ENCODE measurements around the gene PLCD1.
"Not testable (repeated sequence)": the region's sequence is repeated elsewhere in the genome, so short reads cannot be mapped to it uniquely, and the experiment has no call there.

Gene PLCD1

DNA sequence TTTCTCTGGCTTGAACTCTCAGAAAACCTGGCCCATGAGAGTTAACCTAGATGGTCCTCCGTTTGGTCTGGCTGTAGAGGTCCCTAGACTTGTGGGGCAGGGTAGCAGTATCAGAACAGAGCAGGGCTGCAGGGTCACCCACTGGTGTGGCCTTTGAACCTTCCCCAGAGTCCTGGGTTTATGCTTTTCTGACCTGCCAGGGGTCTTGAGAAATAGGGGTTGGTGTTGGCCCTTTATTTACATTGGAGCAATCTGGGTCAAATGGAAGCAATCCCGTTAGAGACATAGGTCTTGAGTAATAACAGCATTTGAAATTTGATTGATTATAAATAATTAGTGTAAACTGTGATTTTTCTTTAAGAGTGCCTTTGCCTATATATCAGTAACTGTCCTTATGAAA is 33.4 kb upstream of the PLCD1 start:
- TF ChIP-seq CSDC2 (CRISPR knock-in tag; IDR thresholded peaks at IDR 0.05) (no peak), PPARA (CRISPR knock-in tag; IDR thresholded peaks at IDR 0.05; ENCODE audit: borderline replicate concordance) (no peak), ZNF8 (CRISPR knock-in tag; IDR thresholded peaks at IDR 0.05) (no peak), ESRRG (CRISPR knock-in tag; IDR thresholded peaks at IDR 0.05) (no peak)
- no peak for ATAC-seq

DNA sequence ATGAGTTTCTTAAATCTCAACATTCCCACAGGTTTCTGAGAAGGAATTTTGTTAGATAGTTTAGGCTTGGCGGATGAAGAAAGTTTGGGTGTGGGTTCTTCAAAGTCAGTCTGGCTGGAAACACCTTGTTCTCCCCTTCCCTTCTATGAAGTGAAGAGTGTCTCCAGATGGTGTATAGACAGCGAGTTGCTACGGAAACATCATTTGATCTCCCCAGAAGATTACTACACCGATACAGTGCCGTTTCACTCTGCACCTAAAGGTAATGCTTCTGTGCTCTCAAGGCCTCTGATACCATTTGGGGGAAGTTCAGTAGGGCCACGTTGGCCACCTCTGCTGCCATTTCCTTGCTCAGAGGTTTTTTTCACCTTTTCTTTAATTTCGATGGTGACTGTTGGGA is 30.1 kb upstream of the PLCD1 start:
- no peak for TF ChIP-seq ESRRG (CRISPR knock-in tag; IDR thresholded peaks at IDR 0.05)
- TF ChIP-seq TOX (CRISPR knock-in tag; IDR thresholded peaks at IDR 0.05; ENCODE audit: borderline replicate concordance) = no peak
- no peak for TF ChIP-seq ZNF8 (CRISPR knock-in tag; IDR thresholded peaks at IDR 0.05)
- no peak for TF ChIP-seq ZNF70 (CRISPR knock-in tag; IDR thresholded peaks at IDR 0.05)
- TF ChIP-seq PPARA (CRISPR knock-in tag; IDR thresholded peaks at IDR 0.05; ENCODE audit: borderline replicate concordance) = no peak
- no peak for TF ChIP-seq TCF4 (CRISPR knock-in tag; IDR thresholded peaks at IDR 0.05; ENCODE audit: borderline replicate concordance)
- TF ChIP-seq, protein P1, sequence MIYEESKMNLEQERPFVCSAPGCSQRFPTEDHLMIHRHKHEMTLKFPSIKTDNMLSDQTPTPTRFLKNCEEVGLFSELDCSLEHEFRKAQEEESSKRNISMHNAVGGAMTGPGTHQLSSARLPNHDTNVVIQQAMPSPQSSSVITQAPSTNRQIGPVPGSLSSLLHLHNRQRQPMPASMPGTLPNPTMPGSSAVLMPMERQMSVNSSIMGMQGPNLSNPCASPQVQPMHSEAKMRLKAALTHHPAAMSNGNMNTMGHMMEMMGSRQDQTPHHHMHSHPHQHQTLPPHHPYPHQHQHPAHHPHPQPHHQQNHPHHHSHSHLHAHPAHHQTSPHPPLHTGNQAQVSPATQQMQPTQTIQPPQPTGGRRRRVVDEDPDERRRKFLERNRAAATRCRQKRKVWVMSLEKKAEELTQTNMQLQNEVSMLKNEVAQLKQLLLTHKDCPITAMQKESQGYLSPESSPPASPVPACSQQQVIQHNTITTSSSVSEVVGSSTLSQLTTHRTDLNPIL (CRISPR knock-in tag; IDR thresholded peaks at IDR 0.05; ENCODE audit: low read depth) = no peak
- TF ChIP-seq, protein P2, sequence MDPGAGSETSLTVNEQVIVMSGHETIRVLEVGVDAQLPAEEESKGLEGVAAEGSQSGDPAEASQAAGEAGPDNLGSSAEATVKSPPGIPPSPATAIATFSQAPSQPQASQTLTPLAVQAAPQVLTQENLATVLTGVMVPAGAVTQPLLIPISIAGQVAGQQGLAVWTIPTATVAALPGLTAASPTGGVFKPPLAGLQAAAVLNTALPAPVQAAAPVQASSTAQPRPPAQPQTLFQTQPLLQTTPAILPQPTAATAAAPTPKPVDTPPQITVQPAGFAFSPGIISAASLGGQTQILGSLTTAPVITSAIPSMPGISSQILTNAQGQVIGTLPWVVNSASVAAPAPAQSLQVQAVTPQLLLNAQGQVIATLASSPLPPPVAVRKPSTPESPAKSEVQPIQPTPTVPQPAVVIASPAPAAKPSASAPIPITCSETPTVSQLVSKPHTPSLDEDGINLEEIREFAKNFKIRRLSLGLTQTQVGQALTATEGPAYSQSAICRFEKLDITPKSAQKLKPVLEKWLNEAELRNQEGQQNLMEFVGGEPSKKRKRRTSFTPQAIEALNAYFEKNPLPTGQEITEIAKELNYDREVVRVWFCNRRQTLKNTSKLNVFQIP (CRISPR knock-in tag; IDR thresholded peaks at IDR 0.05; ENCODE audit: borderline replicate concordance, low read depth) = no peak
- ATAC-seq = no peak

DNA sequence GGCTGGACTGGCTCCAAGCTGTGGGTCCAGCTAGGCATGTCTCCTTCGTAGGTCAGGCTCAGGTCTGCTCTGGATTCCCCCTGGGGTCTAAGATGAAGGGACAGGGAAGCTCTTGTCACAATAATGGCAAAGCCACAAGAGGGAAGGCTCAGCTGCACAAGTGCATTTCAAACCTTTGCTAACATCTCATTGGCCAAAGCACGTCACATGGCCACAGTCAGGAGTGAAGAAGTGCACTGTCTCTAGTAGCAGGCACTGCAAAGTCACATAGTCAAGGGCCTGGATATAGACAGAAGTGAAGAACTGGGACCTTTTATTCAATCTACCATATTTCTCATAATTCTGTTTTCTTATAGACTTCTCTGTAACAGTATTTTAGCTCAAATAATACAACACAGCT is 29.7 kb upstream of the PLCD1 start:
- no peak for ATAC-seq

DNA sequence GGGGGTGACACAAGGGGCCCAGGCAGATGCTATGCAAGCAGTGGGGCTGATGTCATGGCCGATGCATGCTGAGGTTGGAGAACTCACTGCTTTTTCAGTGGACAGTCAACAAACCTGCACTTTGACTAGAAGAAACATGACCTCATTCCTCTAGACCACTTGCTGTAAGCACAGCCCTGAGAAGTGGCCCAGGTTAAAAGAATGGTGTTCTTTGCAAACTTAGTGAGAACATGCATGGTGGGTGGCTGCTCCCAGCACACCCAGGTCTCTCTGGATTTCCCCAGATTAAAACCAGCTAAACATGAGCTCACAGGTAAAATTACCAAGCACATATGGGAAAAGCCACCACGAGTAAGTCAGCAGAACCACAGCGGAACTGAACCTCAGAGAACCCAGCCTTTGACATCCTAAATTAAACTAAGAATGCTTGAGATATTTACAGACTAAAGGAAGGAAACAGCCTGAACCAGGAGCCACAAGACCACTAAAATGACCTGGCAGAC is 25.1 kb upstream of the PLCD1 start:
- no peak for ATAC-seq
- TF ChIP-seq TOX (CRISPR knock-in tag; IDR thresholded peaks at IDR 0.05; ENCODE audit: borderline replicate concordance) (no peak), BACH2 (CRISPR knock-in tag; IDR thresholded peaks at IDR 0.05; ENCODE audit: borderline replicate concordance) (no peak), GLIS3 (CRISPR knock-in tag; IDR thresholded peaks at IDR 0.05) (no peak), ZFP30 (CRISPR knock-in tag; IDR thresholded peaks at IDR 0.05) (no peak), ZC3H10 (CRISPR knock-in tag; IDR thresholded peaks at IDR 0.05) (no peak), ISL1 (CRISPR knock-in tag; IDR thresholded peaks at IDR 0.05) (no peak), CSDC2 (CRISPR knock-in tag; IDR thresholded peaks at IDR 0.05) (no peak), PPARA (CRISPR knock-in tag; IDR thresholded peaks at IDR 0.05; ENCODE audit: borderline replicate concordance) (no peak), OSR1 (CRISPR knock-in tag; IDR thresholded peaks at IDR 0.05) (no peak), ZNF565 (CRISPR knock-in tag; conservative IDR thresholded peaks at IDR 0.05; ENCODE audit: low read depth) (no peak), ESRRG (CRISPR knock-in tag; IDR thresholded peaks at IDR 0.05) (no peak), ZNF70 (CRISPR knock-in tag; IDR thresholded peaks at IDR 0.05) (no peak), TCF4 (CRISPR knock-in tag; IDR thresholded peaks at IDR 0.05; ENCODE audit: borderline replicate concordance) (no peak), ZNF8 (CRISPR knock-in tag; IDR thresholded peaks at IDR 0.05) (no peak), ARNTL (CRISPR knock-in tag; IDR thresholded peaks at IDR 0.05; ENCODE audit: borderline replicate concordance, low read depth) (no peak)
- TF ChIP-seq, protein P3, sequence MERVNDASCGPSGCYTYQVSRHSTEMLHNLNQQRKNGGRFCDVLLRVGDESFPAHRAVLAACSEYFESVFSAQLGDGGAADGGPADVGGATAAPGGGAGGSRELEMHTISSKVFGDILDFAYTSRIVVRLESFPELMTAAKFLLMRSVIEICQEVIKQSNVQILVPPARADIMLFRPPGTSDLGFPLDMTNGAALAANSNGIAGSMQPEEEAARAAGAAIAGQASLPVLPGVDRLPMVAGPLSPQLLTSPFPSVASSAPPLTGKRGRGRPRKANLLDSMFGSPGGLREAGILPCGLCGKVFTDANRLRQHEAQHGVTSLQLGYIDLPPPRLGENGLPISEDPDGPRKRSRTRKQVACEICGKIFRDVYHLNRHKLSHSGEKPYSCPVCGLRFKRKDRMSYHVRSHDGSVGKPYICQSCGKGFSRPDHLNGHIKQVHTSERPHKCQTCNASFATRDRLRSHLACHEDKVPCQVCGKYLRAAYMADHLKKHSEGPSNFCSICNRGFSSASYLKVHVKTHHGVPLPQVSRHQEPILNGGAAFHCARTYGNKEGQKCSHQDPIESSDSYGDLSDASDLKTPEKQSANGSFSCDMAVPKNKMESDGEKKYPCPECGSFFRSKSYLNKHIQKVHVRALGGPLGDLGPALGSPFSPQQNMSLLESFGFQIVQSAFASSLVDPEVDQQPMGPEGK (CRISPR knock-in tag; IDR thresholded peaks at IDR 0.05; ENCODE audit: borderline replicate concordance) = no peak
- TF ChIP-seq, protein P1 (CRISPR knock-in tag; IDR thresholded peaks at IDR 0.05; ENCODE audit: low read depth) = no peak
- TF ChIP-seq, protein P2 (CRISPR knock-in tag; IDR thresholded peaks at IDR 0.05; ENCODE audit: borderline replicate concordance, low read depth) = no peak
- TF ChIP-seq, protein P4, sequence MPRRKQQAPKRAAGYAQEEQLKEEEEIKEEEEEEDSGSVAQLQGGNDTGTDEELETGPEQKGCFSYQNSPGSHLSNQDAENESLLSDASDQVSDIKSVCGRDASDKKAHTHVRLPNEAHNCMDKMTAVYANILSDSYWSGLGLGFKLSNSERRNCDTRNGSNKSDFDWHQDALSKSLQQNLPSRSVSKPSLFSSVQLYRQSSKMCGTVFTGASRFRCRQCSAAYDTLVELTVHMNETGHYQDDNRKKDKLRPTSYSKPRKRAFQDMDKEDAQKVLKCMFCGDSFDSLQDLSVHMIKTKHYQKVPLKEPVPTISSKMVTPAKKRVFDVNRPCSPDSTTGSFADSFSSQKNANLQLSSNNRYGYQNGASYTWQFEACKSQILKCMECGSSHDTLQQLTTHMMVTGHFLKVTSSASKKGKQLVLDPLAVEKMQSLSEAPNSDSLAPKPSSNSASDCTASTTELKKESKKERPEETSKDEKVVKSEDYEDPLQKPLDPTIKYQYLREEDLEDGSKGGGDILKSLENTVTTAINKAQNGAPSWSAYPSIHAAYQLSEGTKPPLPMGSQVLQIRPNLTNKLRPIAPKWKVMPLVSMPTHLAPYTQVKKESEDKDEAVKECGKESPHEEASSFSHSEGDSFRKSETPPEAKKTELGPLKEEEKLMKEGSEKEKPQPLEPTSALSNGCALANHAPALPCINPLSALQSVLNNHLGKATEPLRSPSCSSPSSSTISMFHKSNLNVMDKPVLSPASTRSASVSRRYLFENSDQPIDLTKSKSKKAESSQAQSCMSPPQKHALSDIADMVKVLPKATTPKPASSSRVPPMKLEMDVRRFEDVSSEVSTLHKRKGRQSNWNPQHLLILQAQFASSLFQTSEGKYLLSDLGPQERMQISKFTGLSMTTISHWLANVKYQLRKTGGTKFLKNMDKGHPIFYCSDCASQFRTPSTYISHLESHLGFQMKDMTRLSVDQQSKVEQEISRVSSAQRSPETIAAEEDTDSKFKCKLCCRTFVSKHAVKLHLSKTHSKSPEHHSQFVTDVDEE (CRISPR knock-in tag; IDR thresholded peaks at IDR 0.05) = no peak

More for the DNA sequence above, 29.7 kb upstream of the PLCD1 start:
- TF ChIP-seq TOX (CRISPR knock-in tag; IDR thresholded peaks at IDR 0.05; ENCODE audit: borderline replicate concordance) (no peak), ESRRG (CRISPR knock-in tag; IDR thresholded peaks at IDR 0.05) (no peak), ZC3H10 (CRISPR knock-in tag; IDR thresholded peaks at IDR 0.05) (no peak), ARNTL (CRISPR knock-in tag; IDR thresholded peaks at IDR 0.05; ENCODE audit: borderline replicate concordance, low read depth) (no peak), PPARA (CRISPR knock-in tag; IDR thresholded peaks at IDR 0.05; ENCODE audit: borderline replicate concordance) (no peak), RARB (CRISPR knock-in tag; IDR thresholded peaks at IDR 0.05) (no peak)

DNA sequence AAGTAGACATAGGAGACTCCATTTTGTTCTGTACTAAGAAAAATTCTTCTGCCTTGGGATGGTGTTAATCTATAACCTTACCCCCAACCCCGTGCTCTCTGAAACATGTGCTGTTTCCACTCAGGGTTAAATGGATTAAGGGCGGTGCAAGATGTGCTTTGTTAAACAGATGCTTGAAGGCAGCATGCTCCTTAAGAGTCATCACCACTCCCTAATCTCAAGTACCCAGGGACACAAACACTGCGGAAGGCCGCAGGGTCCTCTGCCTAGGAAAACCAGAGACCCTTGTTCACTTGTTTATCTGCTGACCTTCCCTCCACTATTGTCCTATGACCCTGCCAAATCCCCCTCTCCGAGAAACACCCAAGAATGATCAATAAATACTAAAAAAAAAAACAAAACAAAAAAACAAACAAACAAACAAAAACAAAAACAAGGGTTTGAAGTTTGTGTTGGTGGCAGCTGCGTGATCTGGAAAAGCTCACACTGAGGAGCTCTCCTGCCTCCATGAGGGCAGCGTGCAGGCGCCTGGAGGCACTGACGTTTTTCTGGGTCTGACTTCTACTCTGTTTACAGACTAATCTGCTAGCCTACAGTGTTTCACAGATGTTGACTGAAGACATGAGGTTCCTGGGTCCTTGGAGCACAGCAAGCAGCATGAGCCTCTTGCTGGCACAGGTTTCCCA is 24.5 kb upstream of the PLCD1 start:
- ATAC-seq = not testable (repeated sequence)

DNA sequence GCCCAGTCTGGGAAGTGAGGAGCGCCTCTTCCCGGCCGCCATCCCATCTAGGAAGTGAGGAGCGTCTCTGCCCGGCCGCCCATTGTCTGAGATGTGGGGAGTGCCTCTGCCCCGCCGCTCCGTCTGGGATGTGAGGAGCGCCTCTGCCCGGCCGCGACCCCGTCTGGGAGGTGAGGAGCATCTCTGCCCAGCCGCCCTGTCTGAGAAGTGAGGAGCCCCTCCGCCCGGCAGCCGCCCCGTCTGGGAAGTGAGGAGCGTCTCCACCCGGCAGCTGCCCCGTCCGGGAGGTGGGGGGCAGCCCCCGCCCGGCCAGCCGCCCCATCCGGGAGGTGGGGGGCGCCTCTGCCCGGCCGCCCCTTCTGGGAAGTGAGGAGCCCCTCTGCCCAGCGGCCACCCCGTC is 23.8 kb upstream of the PLCD1 start:
- not testable (repeated sequence) for ATAC-seq

Measured in SK-N-SH treated with all-trans-retinoic acid at 6 μM for 48 hours (cell line).